SU-DHL-6 (cell line): Measurements from ENCODE around the gene DIAPH3.

Experiments used
- H2AFZ ChIP-seq: fragments of 200-600 bp; sonication (generic); 2 replicates; pipeline ENCODE4 v1.6.1; 2014; ENCODE audit warnings: low read depth, mild to moderate bottlenecking, moderate library complexity, mixed read lengths, antibody characterized with exemption, low read length; ENCODE audit not compliant: severe bottlenecking
- H3F3A ChIP-seq: fragments of 200-600 bp; shearing (Covaris generic); 2 replicates; pipeline ENCODE4 v1.6.0; 2016; ENCODE audit warnings: antibody characterized with exemption, mild to moderate bottlenecking; ENCODE audit not compliant: insufficient read depth
- H3K27ac ChIP-seq: fragments of 200-600 bp; sonication (generic); 2 replicates; pipeline ENCODE4 v1.5.1; 2016; ENCODE audit warnings: low read depth, mild to moderate bottlenecking, low read length, moderate library complexity, mixed read lengths
- H3K27me3 ChIP-seq: fragments of 200-600 bp; sonication (generic), shearing (Covaris generic); 2 replicates; pipeline ENCODE4 v1.6.0; 2014; ENCODE audit warnings: mild to moderate bottlenecking, low read length
- H3K36me3 ChIP-seq: fragments of 200-600 bp; sonication (generic); 2 replicates; pipeline ENCODE4 v1.6.1; 2014; ENCODE audit warnings: mild to moderate bottlenecking, low read length, mixed read lengths
- H3K4me2 ChIP-seq: fragments of 300-600, 200-600 bp; shearing (Covaris generic), sonication (generic); 2 replicates; pipeline ENCODE4 v1.6.0; 2014; ENCODE audit warnings: low read length, low read depth, mild to moderate bottlenecking; ENCODE audit not compliant: poor library complexity, severe bottlenecking
- H3K4me3 ChIP-seq: fragments of 200-600 bp; sonication (generic); 2 replicates; pipeline ENCODE4 v1.5.1; 2014; ENCODE audit warnings: antibody characterized with exemption, low read length, mild to moderate bottlenecking, mixed read lengths; ENCODE audit not compliant: insufficient read depth, poor library complexity, severe bottlenecking
- H3K79me2 ChIP-seq: fragments of 200-600 bp; sonication (generic); 2 replicates; pipeline ENCODE4 v1.6.1; 2014; ENCODE audit warnings: mild to moderate bottlenecking, low read length, moderate library complexity; ENCODE audit not compliant: insufficient read depth
- H3K9ac ChIP-seq: fragments of 200-600 bp; sonication (generic); 2 replicates; pipeline ENCODE4 v1.7.0; 2014; ENCODE audit warnings: mild to moderate bottlenecking, low read length
- H3K9me2 ChIP-seq: fragments of 200-600 bp; sonication (generic); replicated peaks from 2 replicates; pipeline ENCODE4 v1.6.1; 2014; ENCODE audit warnings: low read length; ENCODE audit not compliant: insufficient read depth
- H3K9me3 ChIP-seq: fragments of 200-600 bp; sonication (generic); 2 replicates; pipeline ENCODE4 v1.6.1; 2014; ENCODE audit warnings: low read length, mixed read lengths; ENCODE audit not compliant: insufficient read depth
- H4K20me1 ChIP-seq: fragments of 200-600 bp; sonication (generic); 2 replicates; pipeline ENCODE4 v1.6.1; 2014; ENCODE audit warnings: low read depth, mild to moderate bottlenecking, antibody characterized with exemption, low read length, moderate library complexity, mixed read lengths
- CTCF ChIP-seq: fragments of 200-600 bp; sonication (generic); IDR thresholded peaks from one replicate; pipeline ENCODE4 v1.5.1; 2017; ENCODE audit warnings: antibody characterized with exemption, mild to moderate bottlenecking, low read length, moderate library complexity; ENCODE audit not compliant: insufficient read depth, poor library complexity, severe bottlenecking
- EZH2phosphoT487 ChIP-seq: fragments of 200-600 bp; sonication (generic), shearing (Covaris generic); conservative IDR thresholded peaks from 2 replicates; pipeline ENCODE4 v1.6.1; 2018; ENCODE audit warnings: mild to moderate bottlenecking, antibody characterized with exemption, low read length, moderate library complexity, mixed read lengths

The DIAPH3 gene

DNA sequence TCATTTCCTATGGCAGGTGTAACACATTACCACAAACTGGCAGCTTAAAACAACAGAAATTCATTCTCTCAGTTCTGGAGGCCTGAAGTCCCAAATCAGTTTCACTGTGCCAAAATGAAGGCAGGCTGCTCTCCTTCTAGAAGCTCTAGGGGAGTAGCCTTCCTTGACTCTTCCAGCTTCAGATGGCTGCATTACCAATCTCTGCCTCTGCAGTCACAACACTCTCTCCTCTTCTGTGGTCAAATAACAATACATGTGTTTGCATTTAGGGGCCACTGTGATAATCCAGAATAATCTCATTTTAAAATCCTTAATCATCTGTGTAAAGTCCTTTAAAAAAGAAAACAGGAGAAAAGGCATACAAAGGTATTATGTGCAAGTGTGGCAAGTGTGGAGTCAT lies 7.8 kb downstream of the DIAPH3 start:
- H4K20me1 ChIP-seq, result no peaks in the 10 kb centered on the region; the same call in 1 of the 2 replicates
- no peaks in the 10 kb centered on the region for H3K9me3 ChIP-seq
- no peak overlapping the region for H3K27ac ChIP-seq
- H3K4me2 ChIP-seq, result no peak overlapping the region
- H3K9ac ChIP-seq, result no peak overlapping the region
- no peak overlapping the region for H3K4me3 ChIP-seq
- no peaks in the 10 kb centered on the region for H3K9me2 ChIP-seq
- H3K36me3 ChIP-seq, result peaks cover 10% of the 10 kb centered on the region
- no peaks in the 10 kb centered on the region; the same call in 1 of the 2 replicates for H3F3A ChIP-seq
- no peak overlapping the region for H2AFZ ChIP-seq
- no peak for TF ChIP-seq EZH2phosphoT487
- no peaks in the 10 kb centered on the region for H3K27me3 ChIP-seq
- H3K79me2 ChIP-seq, result peaks cover 93% of the 10 kb centered on the region

DNA sequence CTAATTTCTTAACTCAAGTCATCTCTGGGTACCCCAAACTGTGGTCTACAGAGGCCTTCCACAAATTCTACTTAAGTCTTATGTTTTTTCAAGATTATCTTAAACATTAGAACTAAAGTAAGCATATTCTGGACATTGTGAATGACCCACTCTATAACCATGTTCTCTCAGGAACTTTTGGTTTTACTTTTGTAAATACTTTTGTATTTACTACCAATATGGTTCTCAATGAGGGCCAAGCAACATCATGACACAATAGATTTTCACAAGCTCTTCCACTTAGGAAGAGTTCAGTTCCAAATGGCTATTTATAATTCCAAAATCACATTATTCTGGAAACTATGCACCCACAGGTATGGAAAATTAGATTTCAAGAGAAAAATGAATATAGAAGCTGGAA lies 10.8 kb downstream of the DIAPH3 start:
- peaks cover 88% of the 10 kb centered on the region for H3K79me2 ChIP-seq
- H4K20me1 ChIP-seq, result no peaks in the 10 kb centered on the region; the same call in 1 of the 2 replicates
- H3K4me3 ChIP-seq, result no peak overlapping the region
- no peak overlapping the region for H3K9ac ChIP-seq
- no peaks in the 10 kb centered on the region for H3K9me3 ChIP-seq
- no peaks in the 10 kb centered on the region for H3K9me2 ChIP-seq
- no peak overlapping the region for H3K4me2 ChIP-seq
- H2AFZ ChIP-seq, result no peak overlapping the region
- H3K36me3 ChIP-seq, result peaks cover 4% of the 10 kb centered on the region; the same call in 1 of the 2 replicates
- H3K27ac ChIP-seq, result no peak overlapping the region
- no peaks in the 10 kb centered on the region; the same call in 1 of the 2 replicates for H3F3A ChIP-seq
- no peaks in the 10 kb centered on the region for H3K27me3 ChIP-seq
- TF ChIP-seq EZH2phosphoT487, result no peak
- TF ChIP-seq CTCF, result no peak

DNA sequence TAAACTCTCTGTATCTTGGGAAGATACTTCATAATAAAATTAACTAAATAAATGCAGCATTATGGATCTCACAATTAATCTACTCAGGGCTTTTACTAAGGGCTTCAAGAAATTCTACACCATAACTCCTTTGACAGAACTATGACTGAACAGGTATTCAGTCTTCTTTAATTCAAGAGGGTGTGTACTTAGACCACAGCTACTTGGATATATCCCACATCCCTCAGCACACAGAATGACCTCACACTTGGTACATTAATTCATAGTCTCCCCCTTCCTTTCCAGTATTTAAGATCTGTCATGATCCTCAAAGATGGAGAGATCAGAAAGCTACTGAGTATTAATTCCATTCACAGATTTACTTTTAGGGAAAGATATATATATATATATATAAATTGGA lies 11.6 kb downstream of the DIAPH3 start:
- H2AFZ ChIP-seq, result no peak overlapping the region

More for the DNA sequence above, 11.6 kb downstream of the DIAPH3 start:
- Histone ChIP-seq H3F3A (no peaks in the 10 kb centered on the region; the same call in 1 of the 2 replicates), H3K36me3 (no peaks in the 10 kb centered on the region), H4K20me1 (no peaks in the 10 kb centered on the region; the same call in 1 of the 2 replicates), H3K79me2 (peaks cover 88% of the 10 kb centered on the region), H3K27me3 (no peaks in the 10 kb centered on the region), H3K27ac (no peak overlapping the region), H3K4me3 (no peak overlapping the region), H3K9me2 (no peaks in the 10 kb centered on the region), H3K9ac (no peak overlapping the region), H3K4me2 (no peak overlapping the region), H3K9me3 (no peaks in the 10 kb centered on the region)
- no peak for TF ChIP-seq EZH2phosphoT487
- no peak for TF ChIP-seq CTCF
